ENCODE results near the gene PANK4.

Gene PANK4

DNA sequence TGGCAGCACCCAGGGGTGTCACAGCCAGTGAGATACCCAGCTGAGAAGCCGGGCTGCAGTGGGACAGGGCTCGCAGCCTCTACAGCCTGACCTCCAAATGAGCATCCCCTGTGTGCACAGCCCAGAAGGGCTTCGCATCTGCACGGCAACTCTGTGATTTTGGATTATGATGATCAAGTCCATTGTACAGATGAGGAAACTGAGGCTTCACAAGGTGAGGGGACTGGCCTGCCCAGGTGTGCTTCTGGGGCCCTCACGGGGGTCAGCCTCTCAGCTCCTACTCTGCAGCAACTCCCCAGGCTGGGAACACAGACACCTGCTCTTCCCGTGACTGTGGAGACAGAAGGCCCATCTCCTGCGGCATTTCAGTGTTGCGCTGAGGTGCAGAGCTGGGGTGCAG, 12.5 kb upstream of the PANK4 start:
- Histone ChIP-seq H3K27me3 (ENCODE audit: control insufficient read depth, low read length) (peaks cover 26% of the 10 kb centered on the region), H3F3A (ENCODE audit: control insufficient read depth, insufficient read depth) (no peaks in the 10 kb centered on the region), H3K36me3 (ENCODE audit: control insufficient read depth, low read length) (no peaks in the 10 kb centered on the region), H3K79me2 (ENCODE audit: control insufficient read depth, low read length) (no peaks in the 10 kb centered on the region), H3K4me1 (ENCODE audit: control insufficient read depth, low read length) (no peaks in the 10 kb centered on the region), H4K20me1 (ENCODE audit: control insufficient read depth, insufficient read depth, low read depth, low read length) (no peaks in the 10 kb centered on the region), H3K9me3 (ENCODE audit: control insufficient read depth, insufficient read depth, low read length) (no peaks in the 10 kb centered on the region), H3K4me3 (ENCODE audit: low read length) (no peak overlapping the region), H3K9me2 (replicated peaks; ENCODE audit: control insufficient read depth, low read length) (no peaks in the 10 kb centered on the region), H3K27ac (ENCODE audit: low read depth, low read length) (no peak overlapping the region), H3K4me2 (ENCODE audit: low read length) (no peak overlapping the region)
- TF ChIP-seq EZH2phosphoT487 (IDR thresholded peaks at IDR 0.05; ENCODE audit: borderline replicate concordance, low read length): no peak
- TF ChIP-seq, protein P1, sequence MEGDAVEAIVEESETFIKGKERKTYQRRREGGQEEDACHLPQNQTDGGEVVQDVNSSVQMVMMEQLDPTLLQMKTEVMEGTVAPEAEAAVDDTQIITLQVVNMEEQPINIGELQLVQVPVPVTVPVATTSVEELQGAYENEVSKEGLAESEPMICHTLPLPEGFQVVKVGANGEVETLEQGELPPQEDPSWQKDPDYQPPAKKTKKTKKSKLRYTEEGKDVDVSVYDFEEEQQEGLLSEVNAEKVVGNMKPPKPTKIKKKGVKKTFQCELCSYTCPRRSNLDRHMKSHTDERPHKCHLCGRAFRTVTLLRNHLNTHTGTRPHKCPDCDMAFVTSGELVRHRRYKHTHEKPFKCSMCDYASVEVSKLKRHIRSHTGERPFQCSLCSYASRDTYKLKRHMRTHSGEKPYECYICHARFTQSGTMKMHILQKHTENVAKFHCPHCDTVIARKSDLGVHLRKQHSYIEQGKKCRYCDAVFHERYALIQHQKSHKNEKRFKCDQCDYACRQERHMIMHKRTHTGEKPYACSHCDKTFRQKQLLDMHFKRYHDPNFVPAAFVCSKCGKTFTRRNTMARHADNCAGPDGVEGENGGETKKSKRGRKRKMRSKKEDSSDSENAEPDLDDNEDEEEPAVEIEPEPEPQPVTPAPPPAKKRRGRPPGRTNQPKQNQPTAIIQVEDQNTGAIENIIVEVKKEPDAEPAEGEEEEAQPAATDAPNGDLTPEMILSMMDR (IDR thresholded peaks at IDR 0.05; ENCODE audit: low read depth, low read length, poor library complexity, severe bottlenecking): no peak

DNA sequence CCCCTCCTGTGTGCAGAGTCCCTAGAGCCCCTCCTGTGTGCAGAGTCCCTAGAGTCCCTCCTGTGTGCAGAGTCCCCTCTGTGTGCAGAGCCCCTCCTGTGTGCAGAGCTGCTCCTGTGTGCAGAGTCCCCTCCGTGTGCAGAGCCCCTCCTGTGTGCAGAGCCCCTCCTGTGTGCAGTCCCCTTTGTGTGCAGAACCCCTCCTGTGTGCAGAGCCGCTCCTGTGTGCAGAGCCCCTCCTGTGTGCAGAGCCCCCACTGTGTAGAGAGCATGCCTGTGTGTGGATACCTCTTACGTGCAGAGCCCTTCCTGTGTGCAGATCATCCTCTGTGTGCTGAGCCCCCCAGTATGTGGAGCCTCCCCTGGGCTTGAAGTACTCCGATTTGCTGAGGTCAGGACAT, 12.0 kb upstream of the PANK4 start:
- Histone ChIP-seq H3K79me2 (ENCODE audit: control insufficient read depth, low read length) (no peaks in the 10 kb centered on the region), H3K4me1 (ENCODE audit: control insufficient read depth, low read length) (no peaks in the 10 kb centered on the region), H3K9me3 (ENCODE audit: control insufficient read depth, insufficient read depth, low read length) (no peaks in the 10 kb centered on the region), H3K4me3 (ENCODE audit: low read length) (no peak overlapping the region), H3K36me3 (ENCODE audit: control insufficient read depth, low read length) (no peaks in the 10 kb centered on the region), H3F3A (ENCODE audit: control insufficient read depth, insufficient read depth) (no peaks in the 10 kb centered on the region), H3K27ac (ENCODE audit: low read depth, low read length) (no peak overlapping the region), H3K9me2 (replicated peaks; ENCODE audit: control insufficient read depth, low read length) (no peaks in the 10 kb centered on the region), H4K20me1 (ENCODE audit: control insufficient read depth, insufficient read depth, low read depth, low read length) (no peaks in the 10 kb centered on the region), H3K27me3 (ENCODE audit: control insufficient read depth, low read length) (peaks cover 31% of the 10 kb centered on the region), H3K4me2 (ENCODE audit: low read length) (no peak overlapping the region)
- TF ChIP-seq, protein P1 (IDR thresholded peaks at IDR 0.05; ENCODE audit: low read depth, low read length, poor library complexity, severe bottlenecking): no peak

GRCh38 chr1:2537784-2538115, 11.4 kb upstream of the PANK4 start:
- Histone ChIP-seq H3K9me3 (ENCODE audit: control insufficient read depth, insufficient read depth, low read length) (no peaks in the 10 kb centered on the region), H3K4me3 (ENCODE audit: low read length) (no peak overlapping the region), H3F3A (ENCODE audit: control insufficient read depth, insufficient read depth) (no peaks in the 10 kb centered on the region), H4K20me1 (ENCODE audit: control insufficient read depth, insufficient read depth, low read depth, low read length) (no peaks in the 10 kb centered on the region), H3K27ac (ENCODE audit: low read depth, low read length) (no peak overlapping the region), H3K79me2 (ENCODE audit: control insufficient read depth, low read length) (no peaks in the 10 kb centered on the region), H3K27me3 (ENCODE audit: control insufficient read depth, low read length) (peaks cover 31% of the 10 kb centered on the region), H3K4me1 (ENCODE audit: control insufficient read depth, low read length) (no peaks in the 10 kb centered on the region), H3K4me2 (ENCODE audit: low read length) (no peak overlapping the region), H3K36me3 (ENCODE audit: control insufficient read depth, low read length) (no peaks in the 10 kb centered on the region), H3K9me2 (replicated peaks; ENCODE audit: control insufficient read depth, low read length) (no peaks in the 10 kb centered on the region)
- TF ChIP-seq EZH2phosphoT487 (IDR thresholded peaks at IDR 0.05; ENCODE audit: borderline replicate concordance, low read length): no peak
- TF ChIP-seq, protein P1 (IDR thresholded peaks at IDR 0.05; ENCODE audit: low read depth, low read length, poor library complexity, severe bottlenecking): no peak

- Histone ChIP-seq H3K4me2 (ENCODE audit: low read length) (no peak overlapping the region), H3K4me1 (ENCODE audit: control insufficient read depth, low read length) (no peaks in the 10 kb centered on the region), H3F3A (ENCODE audit: control insufficient read depth, insufficient read depth) (no peaks in the 10 kb centered on the region), H3K27me3 (ENCODE audit: control insufficient read depth, low read length) (peaks cover 32% of the 10 kb centered on the region), H3K4me3 (ENCODE audit: low read length) (no peak overlapping the region), H3K79me2 (ENCODE audit: control insufficient read depth, low read length) (no peaks in the 10 kb centered on the region), H3K9me3 (ENCODE audit: control insufficient read depth, insufficient read depth, low read length) (no peaks in the 10 kb centered on the region), H4K20me1 (ENCODE audit: control insufficient read depth, insufficient read depth, low read depth, low read length) (no peaks in the 10 kb centered on the region), H3K9me2 (replicated peaks; ENCODE audit: control insufficient read depth, low read length) (no peaks in the 10 kb centered on the region), H3K36me3 (ENCODE audit: control insufficient read depth, low read length) (no peaks in the 10 kb centered on the region), H3K27ac (ENCODE audit: low read depth, low read length) (no peak overlapping the region)
- TF ChIP-seq, protein P1 (IDR thresholded peaks at IDR 0.05; ENCODE audit: low read depth, low read length, poor library complexity, severe bottlenecking): no peak
Observed at GRCh38 chr1:2535981-2536380, 9.6 kb upstream of the PANK4 start.

Data from DOHH2 (cell line).